ENCODE results near the gene NEGR1.
"Not testable (repeated sequence)": the region's sequence is repeated elsewhere in the genome, so short reads cannot be mapped to it uniquely, and the experiment has no call there.

DNA sequence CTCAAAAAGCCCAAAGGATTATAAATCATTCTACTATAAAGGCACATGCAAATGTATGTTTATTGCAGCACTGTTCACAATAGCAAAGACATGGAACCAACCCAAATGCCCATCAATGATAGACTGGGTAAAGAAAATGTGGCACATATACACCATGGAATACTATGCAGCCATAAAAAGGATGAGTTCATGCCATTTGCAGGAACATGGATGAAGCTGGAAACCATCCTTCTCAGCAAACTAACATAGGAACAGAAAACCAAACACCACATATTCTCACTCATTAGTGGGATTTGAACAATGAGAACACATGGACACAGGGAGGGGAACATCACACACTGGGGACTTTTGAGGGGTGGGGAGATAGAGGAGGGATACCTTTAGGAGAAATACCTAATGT, 46.4 kb downstream of the NEGR1 start:
- not testable (repeated sequence) for TF ChIP-seq ELF1 (IDR thresholded peaks at IDR 0.05; ENCODE audit: borderline replicate concordance, low read depth); POLR2A (IDR thresholded peaks at IDR 0.05; ENCODE audit: borderline replicate concordance, extremely low read depth, insufficient read depth, insufficient read length); POLR2AphosphoS5 (IDR thresholded peaks at IDR 0.05; ENCODE audit: low read depth, low read length)
- TF ChIP-seq, protein P1, sequence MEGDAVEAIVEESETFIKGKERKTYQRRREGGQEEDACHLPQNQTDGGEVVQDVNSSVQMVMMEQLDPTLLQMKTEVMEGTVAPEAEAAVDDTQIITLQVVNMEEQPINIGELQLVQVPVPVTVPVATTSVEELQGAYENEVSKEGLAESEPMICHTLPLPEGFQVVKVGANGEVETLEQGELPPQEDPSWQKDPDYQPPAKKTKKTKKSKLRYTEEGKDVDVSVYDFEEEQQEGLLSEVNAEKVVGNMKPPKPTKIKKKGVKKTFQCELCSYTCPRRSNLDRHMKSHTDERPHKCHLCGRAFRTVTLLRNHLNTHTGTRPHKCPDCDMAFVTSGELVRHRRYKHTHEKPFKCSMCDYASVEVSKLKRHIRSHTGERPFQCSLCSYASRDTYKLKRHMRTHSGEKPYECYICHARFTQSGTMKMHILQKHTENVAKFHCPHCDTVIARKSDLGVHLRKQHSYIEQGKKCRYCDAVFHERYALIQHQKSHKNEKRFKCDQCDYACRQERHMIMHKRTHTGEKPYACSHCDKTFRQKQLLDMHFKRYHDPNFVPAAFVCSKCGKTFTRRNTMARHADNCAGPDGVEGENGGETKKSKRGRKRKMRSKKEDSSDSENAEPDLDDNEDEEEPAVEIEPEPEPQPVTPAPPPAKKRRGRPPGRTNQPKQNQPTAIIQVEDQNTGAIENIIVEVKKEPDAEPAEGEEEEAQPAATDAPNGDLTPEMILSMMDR (IDR thresholded peaks at IDR 0.05 in 2 of 3, conservative IDR thresholded peaks at IDR 0.05 in 1 of 3; ENCODE audit: borderline replicate concordance in 1 of 3, insufficient read depth in 1 of 3, low read depth in 2 of 3, low read length in 2 of 3), result not testable (repeated sequence)
